NCI-H345 treated with DMSO at 0.1 percent for 48 hours (cell line): Measurements from ENCODE around the gene KCNIP1.

Source experiments
- DNase-seq: peaks from one replicate; lab custom pipeline; 2025; ENCODE audit not compliant: unreplicated experiment; lab: John Stamatoyannopoulos, UW

The KCNIP1 gene

DNA sequence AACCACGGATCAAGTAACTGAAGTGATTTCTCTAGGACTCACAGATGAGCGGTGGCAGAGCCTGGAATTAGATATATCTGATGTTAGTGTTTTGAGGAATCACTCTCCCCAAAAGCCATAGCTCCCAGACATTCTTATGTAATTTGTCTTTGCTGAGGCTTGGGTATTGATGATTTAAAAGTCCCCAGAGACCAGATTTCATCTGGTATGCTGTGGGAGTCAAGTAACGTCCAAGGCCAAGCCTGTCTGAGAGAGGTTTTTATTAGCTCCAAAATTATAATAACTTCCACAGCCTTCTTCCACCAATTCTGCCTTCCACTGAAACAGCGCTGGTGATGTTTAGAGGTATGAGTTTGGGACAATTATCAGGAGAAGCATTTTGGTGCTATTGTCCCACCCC lies 21.3 kb upstream of the KCNIP1 start:
- no peak for DNase-seq

GRCh38 chr5:170483701-170484458 lies 19.9 kb upstream of the KCNIP1 start:
- DNase-seq: peak; percentile 77

DNA sequence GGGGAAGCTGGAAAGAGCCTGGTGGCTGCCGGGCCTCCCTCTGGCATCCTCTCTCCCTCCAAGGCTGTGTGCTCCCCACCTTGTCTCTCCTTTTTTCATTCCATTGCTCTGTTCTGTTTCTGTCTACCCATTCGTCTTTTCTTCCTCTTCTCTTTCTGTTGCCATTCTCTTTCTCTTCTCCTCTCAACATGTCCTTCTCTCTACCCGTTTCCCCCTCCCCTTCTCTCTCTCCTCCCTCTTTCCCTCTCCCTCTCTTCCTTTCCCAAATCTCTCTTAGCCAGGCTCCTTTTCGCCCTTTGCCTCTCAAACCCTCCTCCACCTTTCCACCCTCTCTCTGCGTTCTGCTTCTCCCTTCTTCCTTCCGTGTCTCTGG lies 19.4 kb upstream of the KCNIP1 start:
- DNase-seq: no peak

GRCh38 chr5:170484847-170485615 lies 18.8 kb upstream of the KCNIP1 start:
- DNase-seq: no peak

- no peak for DNase-seq
Measured at GRCh38 chr5:170485616-170485911, 18.3 kb upstream of the KCNIP1 start.

GRCh38 chr5:170486371-170486770 lies 17.4 kb upstream of the KCNIP1 start:
- DNase-seq: no peak

GRCh38 chr5:170488570-170488969 lies 15.2 kb upstream of the KCNIP1 start:
- DNase-seq: no peak

GRCh38 chr5:170489199-170489598 lies 14.6 kb upstream of the KCNIP1 start:
- DNase-seq: no peak

DNA sequence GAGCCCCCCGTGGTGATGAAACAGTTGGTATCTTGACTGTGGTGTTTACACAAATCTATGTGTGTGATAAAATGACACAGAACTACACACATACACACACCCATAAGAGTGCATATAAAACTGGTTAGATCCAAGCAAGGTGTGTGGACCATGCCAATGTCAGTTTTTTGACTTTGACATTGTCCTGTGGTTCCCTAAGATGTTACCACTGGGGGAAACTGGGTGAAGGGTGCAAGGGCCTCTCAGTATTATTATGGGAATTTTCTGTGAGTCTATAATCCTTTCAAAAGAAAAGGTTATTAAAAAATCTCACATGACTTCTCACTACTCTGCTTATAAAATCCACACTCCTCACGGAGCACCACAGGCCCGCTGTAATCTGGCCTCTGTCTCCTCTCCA lies 13.4 kb upstream of the KCNIP1 start:
- DNase-seq: no peak

- DNase-seq: no peak
Measured at GRCh38 chr5:170491479-170491878, 12.3 kb upstream of the KCNIP1 start.

GRCh38 chr5:170493028-170493820 lies 10.6 kb upstream of the KCNIP1 start:
- DNase-seq: no peak

DNA sequence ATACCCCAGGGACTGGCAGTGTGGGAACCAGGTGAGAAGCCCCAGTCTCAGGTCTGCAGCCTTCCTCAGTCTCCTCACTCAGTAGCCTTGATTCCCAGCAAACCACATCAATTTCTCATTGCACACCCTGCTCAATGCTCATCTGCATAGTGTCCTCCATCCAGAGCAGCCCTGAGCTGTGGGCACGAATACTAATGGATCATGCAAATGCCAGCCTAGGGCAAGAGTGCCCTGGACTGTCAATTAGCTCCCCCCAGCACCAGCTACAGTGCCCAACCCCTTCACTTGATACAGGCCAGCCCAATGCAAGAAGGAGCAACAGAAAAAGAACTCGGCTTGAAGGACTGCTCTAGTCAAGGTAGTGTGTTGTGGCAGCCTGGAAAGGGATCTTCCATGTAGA lies 9.8 kb upstream of the KCNIP1 start:
- no peak for DNase-seq

- DNase-seq: no peak
Measured at GRCh38 chr5:170495825-170496661, 7.8 kb upstream of the KCNIP1 start.

DNA sequence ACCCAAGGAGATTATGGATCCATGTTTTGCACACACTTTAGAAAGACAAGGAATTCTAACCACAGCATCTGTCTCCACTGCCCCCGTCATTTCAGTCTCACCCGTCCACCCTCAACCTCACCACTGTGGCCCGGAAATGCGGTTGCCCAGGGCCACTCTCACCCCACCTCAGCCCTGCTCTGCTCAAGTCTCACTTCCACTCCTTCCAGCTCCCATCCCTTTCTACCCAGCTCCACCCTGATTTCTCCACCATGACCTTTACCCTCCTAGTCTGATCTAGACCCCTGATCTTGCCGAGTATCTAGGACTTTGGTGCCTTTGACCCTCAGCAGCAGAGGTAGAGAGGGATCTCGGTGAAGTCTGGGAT lies 7.2 kb upstream of the KCNIP1 start:
- DNase-seq: no peak

- no peak for DNase-seq
Measured at GRCh38 chr5:170497311-170498038, 6.3 kb upstream of the KCNIP1 start.

DNA sequence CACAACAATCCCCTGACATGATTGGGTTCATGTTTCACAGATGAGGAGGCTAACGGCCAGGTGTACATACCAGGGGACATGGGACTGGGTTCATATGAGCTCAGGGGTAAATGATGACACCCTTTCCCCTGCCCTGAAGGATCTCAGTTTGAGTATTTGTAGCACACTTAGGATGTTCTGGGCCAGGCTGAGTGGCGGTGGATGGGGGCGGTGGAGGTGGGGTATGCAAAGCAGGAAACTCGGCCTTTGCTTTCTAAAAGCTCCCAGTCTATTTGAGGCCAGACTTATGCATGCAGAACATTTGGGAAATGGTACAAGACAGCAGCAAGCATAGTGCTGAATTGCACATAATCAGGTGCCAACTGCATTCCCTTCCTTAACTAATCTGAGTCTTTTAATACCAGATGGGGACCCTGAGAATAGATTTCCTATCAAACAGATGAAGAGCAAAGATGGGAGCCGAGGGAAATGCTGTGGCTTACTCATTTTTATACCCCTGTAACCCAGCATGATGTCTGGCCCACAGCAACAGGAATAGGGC lies 4.9 kb upstream of the KCNIP1 start:
- no peak for DNase-seq

DNA sequence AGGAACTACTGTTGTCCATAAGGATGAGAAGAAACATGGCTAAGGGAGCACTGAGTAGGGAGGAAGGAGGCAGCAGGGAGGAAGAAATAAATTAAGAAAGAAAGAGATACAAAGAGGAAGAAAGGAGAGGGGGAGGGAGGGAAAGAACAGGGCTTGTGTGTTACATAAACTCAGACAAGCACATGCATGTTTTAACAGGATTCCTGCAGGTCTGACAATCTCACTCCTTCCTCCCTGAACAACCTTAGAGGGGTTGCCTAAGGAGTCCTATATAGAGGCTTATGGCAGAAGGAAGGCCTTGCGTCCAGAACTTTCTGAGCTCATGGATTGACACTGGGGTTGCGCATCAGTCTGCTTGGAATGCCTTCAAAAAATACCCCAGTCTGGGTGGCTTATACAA lies 4.2 kb upstream of the KCNIP1 start:
- DNase-seq: no peak

- no peak for DNase-seq
Measured at GRCh38 chr5:170501361-170501760, 2.5 kb upstream of the KCNIP1 start.

- no peak for DNase-seq
Measured at GRCh38 chr5:170501931-170502330, 1.9 kb upstream of the KCNIP1 start.

GRCh38 chr5:170504616-170505266 lies 921 bp downstream of the KCNIP1 start:
- no peak for DNase-seq
